Measurements from ENCODE around the gene KCNQ1. TPM values are rescaled to one million over a fixed set of nuclear protein-coding genes. Genes with fewer than 3 reads are reported as not detected.

KCNQ1 gene
- total and polyA plus RNA-seq, 2 of the 13 experiments (the other 11 are each of a cell fraction or from before 2014, with no cell fraction given) = 0.02 to 0.08 TPM

GRCh38 chr11:2730272-2731129 lies 285.7 kb downstream of the KCNQ1 start (continued):
- TF ChIP-seq NFAT5 (CRISPR knock-in tag; IDR thresholded peaks at IDR 0.05) (no peak), MTA1 (CRISPR knock-in tag; IDR thresholded peaks at IDR 0.05; ENCODE audit: borderline replicate concordance) (peak; percentile 91), PPARG (CRISPR knock-in tag; conservative IDR thresholded peaks at IDR 0.05) (peak; percentile 78), HIVEP1 (CRISPR knock-in tag; IDR thresholded peaks at IDR 0.05) (peak; percentile 17; the same call in 1 of the 2 replicates), BRD4 (CRISPR knock-in tag; IDR thresholded peaks at IDR 0.05) (peak; percentile 40; the same call in 1 of the 2 replicates), EP300 (IDR thresholded peaks at IDR 0.05; ENCODE audit: low read depth in 2 of 2, low read length in 2 of 2) (peak; percentile 42 to 86; a peak in 3 of 4 replicates), EP300 (CRISPR knock-in tag; IDR thresholded peaks at IDR 0.05; ENCODE audit: borderline replicate concordance) (peak; percentile 84; the same call in 1 of the 2 replicates), RCOR2 (CRISPR knock-in tag; IDR thresholded peaks at IDR 0.05) (0 out of 2 replicates have a peak, but pooled peaks have one; percentile 34), ZBTB34 (CRISPR knock-in tag; IDR thresholded peaks at IDR 0.05) (peak; percentile 68), ZNF550 (CRISPR knock-in tag; IDR thresholded peaks at IDR 0.05; ENCODE audit: borderline replicate concordance) (peak; percentile 1; the same call in 1 of the 2 replicates), TFAP4 (IDR thresholded peaks at IDR 0.05; ENCODE audit: borderline replicate concordance, low read depth) (peak; percentile 40; the same call in 1 of the 2 replicates), ATF3 (CRISPR knock-in tag; IDR thresholded peaks at IDR 0.05) (no peak), MAFK (conservative IDR thresholded peaks at IDR 0.05 in 1 of 2, IDR thresholded peaks at IDR 0.05 in 1 of 2; ENCODE audit: low read length in 2 of 2) (no peak), ZNF414 (CRISPR knock-in tag; IDR thresholded peaks at IDR 0.05) (peak; percentile 75), CBX5 (CRISPR knock-in tag; IDR thresholded peaks at IDR 0.05; ENCODE audit: borderline replicate concordance) (peak; percentile 56; the same call in 1 of the 2 replicates), ZNF460 (CRISPR knock-in tag; IDR thresholded peaks at IDR 0.05; ENCODE audit: borderline replicate concordance) (0 out of 2 replicates have a peak, but pooled peaks have one; percentile 30), KDM5A (IDR thresholded peaks at IDR 0.05; ENCODE audit: borderline replicate concordance, low read length) (no peak; the same call in 1 of the 2 replicates), SOX5 (CRISPR knock-in tag; IDR thresholded peaks at IDR 0.05; ENCODE audit: borderline replicate concordance) (peak; percentile 64), KMT2B (CRISPR knock-in tag; IDR thresholded peaks at IDR 0.05) (0 out of 2 replicates have a peak, but pooled peaks have one; percentile 29), ZNF652 (CRISPR knock-in tag; IDR thresholded peaks at IDR 0.05; ENCODE audit: borderline replicate concordance, low read depth) (no peak), PLRG1 (conservative IDR thresholded peaks at IDR 0.05) (no peak)

Measured in HepG2 (cell line).